Stimulated activated CD8-positive, alpha-beta memory T cell treated with anti-CD3 and anti-CD28 coated beads, Interleukin-2, amount 100 ng/mL, for 1 hour (primary cell): ENCODE data around the gene CAMTA1.
"Not testable (repeated sequence)": the region's sequence is repeated elsewhere in the genome, so short reads cannot be mapped to it uniquely, and the experiment has no call there.

Experiments used
- DNase-seq, 2 donors: peaks; one replicate each; pipeline ENCODE4 v3.0.0-alpha.2; 2020; ENCODE audit warnings: low read depth in 2 of 2

Gene CAMTA1

GRCh38 chr1:7369866-7370265 is 584.6 kb downstream of the CAMTA1 start:
- DNase-seq: no peak

GRCh38 chr1:7371926-7372325 is 586.7 kb downstream of the CAMTA1 start:
- no peak for DNase-seq

DNA sequence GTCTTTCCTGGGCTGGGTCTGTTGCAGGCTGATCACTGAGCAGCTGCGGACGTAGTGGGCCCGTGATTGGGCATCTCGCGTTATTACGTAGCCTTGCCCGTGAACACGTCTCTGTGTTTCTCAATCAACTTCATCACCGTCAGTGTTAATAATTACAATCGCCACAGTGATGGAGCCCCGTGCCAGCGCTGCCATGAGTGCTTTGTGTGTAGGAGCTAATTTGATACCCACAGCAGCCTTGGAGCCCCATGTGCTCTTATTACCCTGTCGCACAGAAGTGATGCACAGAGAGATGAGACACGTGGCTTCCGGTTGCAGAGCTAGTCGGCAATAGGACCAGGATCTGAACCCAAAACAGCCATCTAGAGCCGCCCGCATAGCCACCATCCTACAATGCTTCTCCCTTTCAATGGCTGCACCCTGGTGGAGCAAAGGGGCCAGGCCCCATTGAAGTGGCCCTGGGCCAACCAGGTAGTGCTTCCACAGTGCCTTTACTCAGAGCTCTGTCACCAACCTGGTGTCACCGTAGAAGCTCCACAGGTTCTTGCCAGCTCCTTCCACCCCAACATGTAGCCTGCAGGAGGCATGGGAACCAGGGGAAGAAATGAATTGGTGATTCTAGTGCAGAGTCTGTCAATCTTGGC is 587.3 kb downstream of the CAMTA1 start:
- DNase-seq: no peak

DNA sequence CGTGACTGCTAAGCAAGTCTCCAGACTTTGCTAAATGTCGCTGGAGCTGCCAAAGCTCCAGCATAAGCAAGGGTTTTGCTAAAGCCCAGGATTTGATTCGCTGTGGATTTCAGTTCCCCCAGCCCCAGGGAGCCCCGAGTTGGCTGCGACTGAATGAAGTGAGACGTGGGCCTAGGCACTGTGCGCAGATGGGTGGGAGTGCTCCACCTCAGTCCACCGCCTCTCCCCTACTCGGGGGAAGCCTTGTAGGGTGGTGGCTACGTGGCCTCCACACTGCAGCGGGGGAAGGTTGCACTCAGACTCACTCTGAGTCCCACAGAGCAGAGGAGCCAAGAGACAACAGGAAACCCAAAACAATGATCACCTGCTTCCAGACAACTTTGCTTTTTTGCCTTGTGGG is 588.0 kb downstream of the CAMTA1 start:
- DNase-seq: no peak

DNA sequence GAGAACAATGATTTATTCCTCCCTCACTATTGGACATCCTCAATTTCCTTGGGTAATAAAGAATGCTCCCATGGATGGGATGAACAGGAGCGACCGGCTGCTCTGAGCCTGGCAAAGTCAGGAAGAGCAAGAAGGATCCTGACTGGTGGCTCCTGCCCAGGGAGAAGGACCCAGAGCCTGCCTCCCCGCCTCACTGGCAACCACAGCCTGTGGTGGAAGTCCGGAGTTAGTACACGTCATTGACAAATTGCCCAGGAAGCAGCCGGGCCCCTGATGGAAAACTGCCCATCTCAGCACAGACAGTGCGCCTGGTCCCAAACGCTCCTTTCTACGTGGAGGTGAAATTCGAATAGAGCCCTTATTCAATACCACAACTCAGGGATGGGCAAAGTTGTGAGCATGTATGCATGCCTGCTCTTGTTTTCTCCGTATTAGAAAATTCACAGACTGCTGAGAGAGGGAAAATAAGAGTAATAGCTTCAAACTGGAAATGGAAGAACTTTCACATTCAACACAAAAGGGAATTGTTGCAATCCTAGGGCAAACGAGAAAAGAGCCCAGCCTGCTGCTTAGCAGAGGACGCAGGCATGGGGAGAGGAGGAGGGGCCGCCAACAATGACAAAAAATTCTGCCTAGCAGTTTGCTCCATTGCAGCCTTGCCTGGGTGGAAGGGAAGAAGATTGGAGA is 588.8 kb downstream of the CAMTA1 start:
- DNase-seq: no peak

DNA sequence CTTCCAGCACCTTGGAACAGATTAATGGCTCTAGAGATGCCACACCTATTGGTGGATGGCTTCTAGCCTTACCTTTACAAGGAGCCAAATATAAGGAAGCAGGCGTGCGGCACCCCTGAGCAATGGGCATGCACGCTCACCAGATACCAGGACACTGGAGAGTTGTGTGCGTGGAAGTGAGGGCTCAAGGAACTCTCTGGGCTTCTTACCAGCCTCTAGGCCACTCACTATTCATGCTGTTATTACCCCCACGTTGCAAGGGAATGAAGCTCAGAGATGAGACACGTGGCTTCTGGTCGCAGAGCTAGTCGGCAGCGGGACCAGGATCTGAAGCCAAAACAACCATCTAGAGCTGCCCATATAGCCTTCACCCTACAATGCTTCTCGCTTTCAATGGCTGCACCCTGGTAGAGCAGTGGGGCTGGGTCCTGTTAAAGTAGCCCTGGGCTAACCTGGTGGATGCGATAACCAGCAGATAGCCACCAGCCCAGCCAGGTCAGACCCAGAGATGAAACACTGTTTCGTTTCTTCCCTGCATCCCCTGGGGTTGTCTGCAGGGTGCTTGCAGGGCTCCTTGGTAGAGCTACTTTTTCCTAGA is 589.4 kb downstream of the CAMTA1 start:
- no peak for DNase-seq

GRCh38 chr1:7375329-7375728 is 590.1 kb downstream of the CAMTA1 start:
- no peak for DNase-seq

GRCh38 chr1:7375781-7376660 is 590.8 kb downstream of the CAMTA1 start:
- no peak for DNase-seq

GRCh38 chr1:7376676-7377075 is 591.4 kb downstream of the CAMTA1 start:
- DNase-seq: no peak

- DNase-seq: no peak
Measured at GRCh38 chr1:7378346-7379130, 593.3 kb downstream of the CAMTA1 start.

GRCh38 chr1:7379441-7379971 is 594.3 kb downstream of the CAMTA1 start:
- no peak for DNase-seq

- not testable (repeated sequence) for DNase-seq
Measured at GRCh38 chr1:7380068-7380467, 594.8 kb downstream of the CAMTA1 start.

GRCh38 chr1:7380712-7381111 is 595.5 kb downstream of the CAMTA1 start:
- DNase-seq: no peak

- not testable (repeated sequence) for DNase-seq
Measured at GRCh38 chr1:7381729-7382128, 596.5 kb downstream of the CAMTA1 start.

GRCh38 chr1:7382971-7383370 is 597.7 kb downstream of the CAMTA1 start:
- DNase-seq: no peak

- DNase-seq: no peak
Measured at GRCh38 chr1:7383671-7384520, 598.6 kb downstream of the CAMTA1 start.

DNA sequence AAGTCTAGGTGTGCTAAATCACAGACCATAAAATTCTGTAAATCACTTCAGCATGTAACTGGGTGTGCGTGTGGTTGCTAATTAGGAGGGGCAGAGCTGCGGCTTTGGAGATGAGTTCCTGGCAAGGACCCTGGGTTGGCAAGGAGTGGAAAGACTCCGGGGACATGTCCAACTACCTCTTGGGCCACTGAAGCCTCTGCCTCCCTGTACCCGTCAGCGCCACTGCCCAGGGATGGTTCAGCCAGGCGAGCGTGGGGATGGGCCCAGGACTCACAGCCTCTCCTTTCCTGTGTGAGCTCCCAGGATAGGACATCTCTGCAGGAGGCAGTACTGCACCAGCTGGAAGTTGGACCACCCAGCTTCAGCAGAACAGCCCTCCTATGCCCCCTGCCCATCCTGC is 599.4 kb downstream of the CAMTA1 start:
- DNase-seq: no peak

GRCh38 chr1:7385471-7386225 is 600.4 kb downstream of the CAMTA1 start:
- no peak for DNase-seq

DNA sequence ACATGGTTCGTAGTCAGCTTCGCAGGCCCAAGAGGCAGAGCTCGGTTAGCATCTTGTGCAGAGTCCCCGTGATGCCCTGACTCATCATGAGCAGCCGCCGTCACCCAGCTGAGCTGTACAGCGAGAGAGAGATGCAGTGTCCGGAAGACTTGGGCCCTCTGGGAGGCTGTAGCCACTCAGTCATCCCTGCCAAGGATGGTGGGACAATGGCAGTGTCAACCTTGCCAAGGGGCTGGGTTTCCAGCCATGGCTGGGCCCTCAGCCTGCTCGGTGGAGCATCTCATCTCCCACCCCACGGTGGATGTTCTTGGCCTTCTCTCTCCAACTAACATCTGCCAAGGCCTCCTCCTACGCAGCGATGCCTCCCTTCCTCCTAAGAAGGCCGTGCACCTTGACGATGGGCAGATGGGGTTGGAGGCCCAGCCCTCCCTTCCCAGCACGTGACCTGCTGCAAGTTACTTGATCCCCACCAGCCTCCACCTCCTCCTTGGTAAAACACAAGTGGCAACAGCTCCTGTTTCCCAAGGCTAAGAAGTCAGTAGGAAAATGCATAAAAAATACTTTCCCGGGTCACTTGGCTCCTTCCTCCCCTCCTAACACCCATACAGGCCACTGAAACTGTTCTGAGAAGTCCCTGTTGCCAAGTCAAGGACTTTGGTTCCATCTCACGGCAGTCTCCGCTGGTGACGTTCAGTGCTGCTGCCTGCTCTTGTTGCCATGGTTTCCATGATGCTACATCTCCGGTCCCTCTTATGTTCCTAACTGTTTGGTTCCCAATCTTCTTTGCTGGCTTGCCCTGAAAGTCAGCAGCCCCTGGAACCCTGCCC is 601.2 kb downstream of the CAMTA1 start:
- DNase-seq: no peak
